Peyer's patch (tissue), 4 donors: ENCODE measurements around the gene ADAMTSL2. TPM values are rescaled to one million over a fixed set of nuclear protein-coding genes. Genes with fewer than 3 reads are reported as not detected.

ENCODE experiments used
- DNase-seq, 3 donors: peaks; one replicate each; pipeline ENCODE4 v3.0.0-alpha.2; 2017 to 2019
- H3K27ac ChIP-seq, 4 donors: fragments of 200-600 bp; sonication (generic); one replicate each; pipeline ENCODE4 v1.5.1; 2016 to 2019
- H3K27me3 ChIP-seq, 2 donors: fragments of 200-600 bp; sonication (generic); one replicate each; pipeline ENCODE4 v1.5.1; 2019
- H3K36me3 ChIP-seq, 3 donors: fragments of 200-600 bp; sonication (generic); one replicate each; pipeline ENCODE4 v1.5.1; 2016 to 2019
- H3K4me1 ChIP-seq, 4 donors: fragments of 200-600 bp; sonication (generic); one replicate each; pipeline ENCODE4 v1.5.1; 2016 to 2019
- H3K4me3 ChIP-seq, 4 donors: fragments of 200-600 bp; sonication (generic); 1 replicate in 3 of 4; 2 replicates in 1 of 4; pipeline ENCODE4 v1.5.1; 2016 to 2019; ENCODE audit warnings: mild to moderate bottlenecking in 1 of 4
- H3K9me3 ChIP-seq, 4 donors: fragments of 200-600 bp; sonication (generic); one replicate each; pipeline ENCODE4 v1.5.1; 2016 to 2019; ENCODE audit warnings: mild to moderate bottlenecking in 1 of 4
- CTCF ChIP-seq, 6 experiments: fragments of 450-650 bp in 4 of 6; fragments of 200-600 bp in 2 of 6; sonication (generic) in 1 of 6; IDR thresholded peaks; one replicate each; pipeline ENCODE4 v1.5.1; 2017 to 2019; ENCODE audit warnings: antibody characterized with exemption in 6 of 6, mild to moderate bottlenecking in 3 of 6, moderate library complexity in 1 of 6
- POLR2A ChIP-seq, 2 donors: fragments of 450-650 bp; IDR thresholded peaks; one replicate each; pipeline ENCODE4 v1.5.1; 2017; ENCODE audit warnings: antibody characterized with exemption in 2 of 2, mild to moderate bottlenecking in 2 of 2, moderate library complexity in 2 of 2
- total RNA-seq, 4 donors: library from RNA; depleted of rRNA; stranded (reverse); fragments of >200 nt; gene quantifications; one replicate each; pipeline ENCODE4 v1.1.0, GENCODE V29; 2016

The ADAMTSL2 gene
- total RNA-seq, 4 donors from 2014 or later = 0.40 to 14.0 (median 1.8) TPM

- H3K4me1 ChIP-seq = peaks cover 0 to 23% (median 0%) of the 10 kb centered on the region in 4 donors
- no peak for TF ChIP-seq POLR2A (IDR thresholded peaks at IDR 0.05)
- no peak for DNase-seq
- no peaks in the 10 kb centered on the region for H3K9me3 ChIP-seq
- H3K27ac ChIP-seq = peak overlapping the region in 3 of 4 donors; percentile 17 to 48 (median 43)
- H3K4me3 ChIP-seq = no peak overlapping the region
- H3K27me3 ChIP-seq = no peaks in the 10 kb centered on the region
- no peaks in the 10 kb centered on the region for H3K36me3 ChIP-seq
Observed at GRCh38 chr9:133528001-133528875, 6.3 kb upstream of the ADAMTSL2 start.

GRCh38 chr9:133528876-133529241 is 5.6 kb upstream of the ADAMTSL2 start:
- no peak overlapping the region for H3K4me3 ChIP-seq
- H3K27me3 ChIP-seq = no peaks in the 10 kb centered on the region
- no peaks in the 10 kb centered on the region for H3K36me3 ChIP-seq
- DNase-seq = no peak
- TF ChIP-seq CTCF (IDR thresholded peaks at IDR 0.05) = no peak
- TF ChIP-seq POLR2A (IDR thresholded peaks at IDR 0.05) = no peak
- H3K4me1 ChIP-seq = peaks cover 0 to 24% (median 1%) of the 10 kb centered on the region in 4 donors
- no peak overlapping the region for H3K27ac ChIP-seq
- no peaks in the 10 kb centered on the region for H3K9me3 ChIP-seq

- H3K27me3 ChIP-seq = no peaks in the 10 kb centered on the region
- no peak for DNase-seq
- H3K4me3 ChIP-seq = no peak overlapping the region
- no peaks in the 10 kb centered on the region for H3K9me3 ChIP-seq
- H3K27ac ChIP-seq = no peak overlapping the region
- no peak for TF ChIP-seq CTCF (IDR thresholded peaks at IDR 0.05)
- no peak for TF ChIP-seq POLR2A (IDR thresholded peaks at IDR 0.05)
- peaks cover 0 to 30% (median 4%) of the 10 kb centered on the region in 4 donors for H3K4me1 ChIP-seq
- no peaks in the 10 kb centered on the region for H3K36me3 ChIP-seq
Observed at GRCh38 chr9:133529457-133529856, 5.0 kb upstream of the ADAMTSL2 start.

GRCh38 chr9:133529874-133530273 is 4.6 kb upstream of the ADAMTSL2 start:
- no peak for TF ChIP-seq CTCF (IDR thresholded peaks at IDR 0.05)
- TF ChIP-seq POLR2A (IDR thresholded peaks at IDR 0.05) = no peak
- Histone ChIP-seq H3K27me3 (no peaks in the 10 kb centered on the region), H3K9me3 (no peaks in the 10 kb centered on the region), H3K36me3 (no peaks in the 10 kb centered on the region), H3K4me1 (peaks cover 0 to 34% (median 5%) of the 10 kb centered on the region in 4 donors), H3K4me3 (no peak overlapping the region), H3K27ac (no peak overlapping the region)
- DNase-seq = no peak

GRCh38 chr9:133531293-133531692 is 3.2 kb upstream of the ADAMTSL2 start:
- Histone ChIP-seq H3K36me3 (no peaks in the 10 kb centered on the region), H3K27ac (no peak overlapping the region), H3K9me3 (no peaks in the 10 kb centered on the region), H3K27me3 (no peaks in the 10 kb centered on the region), H3K4me3 (no peak overlapping the region), H3K4me1 (peaks cover 0 to 39% (median 5%) of the 10 kb centered on the region in 4 donors)
- no peak for DNase-seq
- TF ChIP-seq POLR2A (IDR thresholded peaks at IDR 0.05) = no peak
- TF ChIP-seq CTCF (IDR thresholded peaks at IDR 0.05) = no peak

GRCh38 chr9:133532937-133533668 is 1.4 kb upstream of the ADAMTSL2 start:
- Histone ChIP-seq H3K27ac (peak overlapping the region in 1 of 4 donors; percentile 46), H3K27me3 (no peaks in the 10 kb centered on the region), H3K36me3 (no peaks in the 10 kb centered on the region), H3K4me1 (peaks cover 0 to 27% (median 5%) of the 10 kb centered on the region in 4 donors), H3K4me3 (no peak overlapping the region), H3K9me3 (no peaks in the 10 kb centered on the region)
- TF ChIP-seq POLR2A (IDR thresholded peaks at IDR 0.05) (no peak), CTCF (IDR thresholded peaks at IDR 0.05) (peak in 4 of 6 experiments; percentile 35 to 57 (median 51))
- DNase-seq = peak; percentile 44 to 74 (median 67)
